Nephron (organoid): Measurements from ENCODE around the gene HTR1B.

ENCODE experiments used
- H3K27ac Mint-ChIP-seq, 3 experiments: 2 replicates each; pipeline ENCODE4 v1.8.0; 2020; ENCODE audit warnings: mixed read lengths in 3 of 3, mild to moderate bottlenecking in 2 of 3, moderate library complexity in 1 of 3
- H3K27me3 Mint-ChIP-seq: 2 replicates; pipeline ENCODE4 v1.8.0; 2021; ENCODE audit warnings: low read depth, mild to moderate bottlenecking, moderate library complexity, mixed read lengths
- H3K36me3 Mint-ChIP-seq: 2 replicates; pipeline ENCODE4 v1.8.0; 2020; ENCODE audit warnings: low read depth, mixed read lengths
- H3K4me1 Mint-ChIP-seq: 2 replicates; pipeline ENCODE4 v1.8.0; 2020; ENCODE audit warnings: mixed read lengths
- H3K4me3 Mint-ChIP-seq, 3 experiments: 2 replicates each; pipeline ENCODE4 v1.8.0; 2020; ENCODE audit warnings: mild to moderate bottlenecking in 3 of 3, mixed read lengths in 3 of 3, moderate library complexity in 2 of 3
- H3K9me3 Mint-ChIP-seq: 2 replicates; pipeline ENCODE4 v1.8.0; 2020; ENCODE audit warnings: mixed read lengths
- TF ChIP-seq, protein P1 (sequence below), 3 experiments: fragments of 200-600 bp; sonication (generic); IDR thresholded peaks; one replicate each; pipeline ENCODE4 v1.5.0; 2021; ENCODE audit warnings: antibody characterized with exemption in 3 of 3; ENCODE audit not compliant: unreplicated experiment in 3 of 3

The HTR1B gene

DNA sequence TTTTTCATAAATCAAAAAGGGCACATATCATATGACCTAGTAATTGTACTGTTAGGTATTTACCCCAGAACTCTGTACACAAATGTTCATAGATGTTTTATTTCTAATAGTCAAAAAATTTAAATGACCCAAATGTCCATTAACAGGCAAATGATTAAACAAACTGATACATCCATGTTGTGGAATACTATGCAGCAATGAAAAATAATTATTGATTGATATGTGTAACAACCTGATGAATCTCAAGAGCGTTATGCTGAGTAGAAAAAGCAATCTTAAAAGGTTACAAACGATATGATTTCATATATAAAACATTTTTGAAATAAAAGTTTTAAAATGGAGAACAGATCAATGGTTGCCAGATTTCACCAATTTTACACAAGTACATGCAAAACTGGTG, 18.1 kb downstream of the HTR1B start:
- H3K27ac Mint-ChIP-seq, result no peak overlapping the region
- no peaks in the 10 kb centered on the region for H3K4me1 Mint-ChIP-seq
- no peaks in the 10 kb centered on the region for H3K27me3 Mint-ChIP-seq
- H3K36me3 Mint-ChIP-seq, result no peaks in the 10 kb centered on the region
- TF ChIP-seq, protein P1, sequence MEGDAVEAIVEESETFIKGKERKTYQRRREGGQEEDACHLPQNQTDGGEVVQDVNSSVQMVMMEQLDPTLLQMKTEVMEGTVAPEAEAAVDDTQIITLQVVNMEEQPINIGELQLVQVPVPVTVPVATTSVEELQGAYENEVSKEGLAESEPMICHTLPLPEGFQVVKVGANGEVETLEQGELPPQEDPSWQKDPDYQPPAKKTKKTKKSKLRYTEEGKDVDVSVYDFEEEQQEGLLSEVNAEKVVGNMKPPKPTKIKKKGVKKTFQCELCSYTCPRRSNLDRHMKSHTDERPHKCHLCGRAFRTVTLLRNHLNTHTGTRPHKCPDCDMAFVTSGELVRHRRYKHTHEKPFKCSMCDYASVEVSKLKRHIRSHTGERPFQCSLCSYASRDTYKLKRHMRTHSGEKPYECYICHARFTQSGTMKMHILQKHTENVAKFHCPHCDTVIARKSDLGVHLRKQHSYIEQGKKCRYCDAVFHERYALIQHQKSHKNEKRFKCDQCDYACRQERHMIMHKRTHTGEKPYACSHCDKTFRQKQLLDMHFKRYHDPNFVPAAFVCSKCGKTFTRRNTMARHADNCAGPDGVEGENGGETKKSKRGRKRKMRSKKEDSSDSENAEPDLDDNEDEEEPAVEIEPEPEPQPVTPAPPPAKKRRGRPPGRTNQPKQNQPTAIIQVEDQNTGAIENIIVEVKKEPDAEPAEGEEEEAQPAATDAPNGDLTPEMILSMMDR (IDR thresholded peaks at IDR 0.05; ENCODE audit: unreplicated experiment in 3 of 3), result no peak
- no peak overlapping the region for H3K4me3 Mint-ChIP-seq
- H3K9me3 Mint-ChIP-seq, result no peaks in the 10 kb centered on the region

DNA sequence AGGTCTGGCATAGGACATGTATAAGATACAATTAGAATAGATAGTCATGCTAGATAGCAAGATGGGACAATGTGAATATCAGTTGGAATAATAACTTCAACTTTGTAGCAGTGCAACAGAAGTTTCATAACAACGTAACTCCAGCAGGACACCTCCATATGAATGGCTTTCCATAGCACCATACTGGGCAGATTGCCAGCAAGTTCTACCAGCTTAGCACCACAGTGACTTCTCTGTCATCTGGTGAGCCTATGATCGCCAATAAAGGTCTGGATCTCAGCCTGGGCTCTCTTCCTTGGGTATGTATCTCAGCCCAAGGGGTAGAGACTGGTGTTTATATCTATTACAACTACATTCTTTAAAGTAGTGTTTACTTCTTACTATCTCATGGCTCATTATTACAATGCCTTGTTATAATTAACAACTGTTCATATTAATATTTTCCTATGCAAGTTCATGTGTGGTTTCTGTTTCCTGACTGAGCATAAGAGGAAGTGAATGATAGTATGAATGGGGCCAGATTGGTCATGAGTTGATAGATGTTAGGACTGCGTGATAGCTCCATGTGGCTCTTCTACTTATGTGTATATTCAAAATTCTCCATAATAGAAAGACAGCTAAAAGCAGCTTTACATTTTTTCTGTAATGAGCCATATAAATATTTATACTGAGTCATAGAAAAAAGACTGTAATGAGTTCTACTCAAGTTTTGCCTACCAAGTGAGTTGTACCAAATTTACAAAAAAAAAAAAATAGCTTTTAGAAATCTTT, 22.9 kb downstream of the HTR1B start:
- Mint-ChIP-seq H3K4me1 (no peaks in the 10 kb centered on the region), H3K4me3 (no peak overlapping the region), H3K36me3 (no peaks in the 10 kb centered on the region), H3K27ac (no peak overlapping the region), H3K27me3 (no peaks in the 10 kb centered on the region), H3K9me3 (no peaks in the 10 kb centered on the region)
- TF ChIP-seq, protein P1 (IDR thresholded peaks at IDR 0.05; ENCODE audit: unreplicated experiment in 3 of 3), result no peak

DNA sequence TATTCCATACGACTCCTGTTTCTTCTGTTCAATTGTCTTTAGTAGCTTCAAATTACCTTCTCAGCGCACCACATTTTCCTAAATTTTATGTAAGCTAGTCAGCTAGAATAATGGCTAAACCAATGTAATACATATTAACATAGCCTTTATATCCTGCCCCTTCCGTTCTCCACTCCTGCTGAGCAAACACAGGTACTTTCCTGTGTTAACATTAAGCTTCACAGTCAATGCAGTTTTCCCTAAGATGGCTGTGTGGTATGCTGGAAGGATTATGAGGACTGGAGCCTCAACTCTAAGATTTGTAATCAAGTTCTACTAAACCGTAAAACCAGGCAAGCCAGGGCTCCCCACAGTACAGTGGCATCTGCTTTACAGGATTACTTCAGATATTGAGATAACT, 29.4 kb downstream of the HTR1B start:
- no peaks in the 10 kb centered on the region for H3K36me3 Mint-ChIP-seq
- TF ChIP-seq, protein P1 (IDR thresholded peaks at IDR 0.05; ENCODE audit: unreplicated experiment in 3 of 3), result no peak
- no peak overlapping the region for H3K27ac Mint-ChIP-seq
- no peaks in the 10 kb centered on the region for H3K9me3 Mint-ChIP-seq
- H3K27me3 Mint-ChIP-seq, result no peaks in the 10 kb centered on the region
- no peak overlapping the region for H3K4me3 Mint-ChIP-seq
- no peaks in the 10 kb centered on the region for H3K4me1 Mint-ChIP-seq

DNA sequence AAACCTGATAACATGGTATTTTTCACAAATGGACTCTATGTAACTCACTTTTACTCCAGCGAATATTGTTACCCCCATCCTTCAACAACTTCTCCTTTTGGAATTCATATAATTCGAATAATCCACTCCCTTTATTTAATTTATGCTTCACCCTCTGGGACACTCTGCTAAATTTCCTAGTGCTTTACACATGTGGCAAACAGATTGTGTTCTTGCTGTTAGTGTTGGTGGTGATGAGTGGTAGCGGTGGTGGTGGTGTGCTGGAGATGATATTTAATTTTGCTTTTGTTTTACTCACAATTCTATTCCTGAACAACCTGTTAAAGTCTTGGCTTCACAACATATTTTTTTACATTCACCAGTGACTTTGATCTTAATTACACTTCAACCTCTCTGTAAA, 32.8 kb downstream of the HTR1B start:
- no peak overlapping the region for H3K4me3 Mint-ChIP-seq
- H3K27ac Mint-ChIP-seq, result no peak overlapping the region
- H3K4me1 Mint-ChIP-seq, result no peaks in the 10 kb centered on the region
- H3K36me3 Mint-ChIP-seq, result no peaks in the 10 kb centered on the region
- no peaks in the 10 kb centered on the region for H3K9me3 Mint-ChIP-seq
- no peaks in the 10 kb centered on the region for H3K27me3 Mint-ChIP-seq
- TF ChIP-seq, protein P1 (IDR thresholded peaks at IDR 0.05; ENCODE audit: unreplicated experiment in 3 of 3), result no peak

DNA sequence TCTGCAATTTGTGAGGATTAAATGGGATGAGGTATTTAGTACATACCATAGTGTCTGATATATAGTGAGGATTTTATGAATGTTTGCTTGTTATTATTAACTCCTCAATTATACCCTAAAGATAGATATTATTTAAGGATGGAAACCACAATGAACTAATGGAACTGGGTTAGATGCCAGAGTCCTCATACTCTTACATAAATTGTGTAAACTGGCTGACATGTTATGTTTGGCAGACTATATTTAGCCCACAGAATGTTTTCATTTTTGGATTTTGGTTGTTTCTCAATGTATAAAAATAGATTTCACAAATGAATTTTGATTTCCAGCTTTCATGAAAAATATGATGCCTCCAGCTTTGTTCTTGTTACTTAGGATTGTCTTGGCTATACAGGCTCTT, 37.6 kb downstream of the HTR1B start:
- TF ChIP-seq, protein P1 (IDR thresholded peaks at IDR 0.05; ENCODE audit: unreplicated experiment in 3 of 3), result no peak
- H3K27ac Mint-ChIP-seq, result peak overlapping the region in 1 of 3 experiments; percentile 22
- no peak overlapping the region for H3K4me3 Mint-ChIP-seq
- no peaks in the 10 kb centered on the region for H3K27me3 Mint-ChIP-seq
- H3K4me1 Mint-ChIP-seq, result no peaks in the 10 kb centered on the region
- H3K36me3 Mint-ChIP-seq, result no peaks in the 10 kb centered on the region
- H3K9me3 Mint-ChIP-seq, result peaks cover under 1% of the 10 kb centered on the region

DNA sequence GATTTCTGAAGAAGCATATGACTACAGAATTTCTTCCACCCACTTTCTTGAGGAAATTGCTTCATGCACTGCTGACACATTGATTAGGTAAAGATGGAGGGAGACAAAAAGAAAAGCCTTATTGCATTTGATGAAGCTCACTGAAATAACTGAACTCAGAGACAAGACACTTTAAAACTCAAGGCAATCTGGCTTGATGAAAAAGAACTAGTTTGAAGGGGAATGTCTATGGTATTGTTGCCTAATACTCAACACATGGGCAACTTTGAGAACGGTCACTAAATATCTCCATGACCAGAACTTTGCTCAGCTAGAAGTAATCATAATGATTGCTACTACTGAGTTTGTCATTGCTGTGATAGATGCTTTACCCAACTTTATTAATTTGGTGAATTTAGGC, 38.1 kb downstream of the HTR1B start:
- H3K9me3 Mint-ChIP-seq, result peaks cover 2% of the 10 kb centered on the region
- TF ChIP-seq, protein P1 (IDR thresholded peaks at IDR 0.05; ENCODE audit: unreplicated experiment in 3 of 3), result no peak
- no peaks in the 10 kb centered on the region for H3K4me1 Mint-ChIP-seq
- no peaks in the 10 kb centered on the region for H3K27me3 Mint-ChIP-seq
- H3K27ac Mint-ChIP-seq, result peak overlapping the region in 1 of 3 experiments; percentile 7
- H3K4me3 Mint-ChIP-seq, result no peak overlapping the region
- H3K36me3 Mint-ChIP-seq, result no peaks in the 10 kb centered on the region
